ENCODE results near the gene CYTH3.

Gene CYTH3

GRCh38 chr7:6128205-6128604 is 144.2 kb downstream of the CYTH3 start:
- Histone ChIP-seq H3K4me2 (ENCODE audit: low read length) (no peak overlapping the region), H3K4me1 (no peaks in the 10 kb centered on the region), H3K36me3 (ENCODE audit: control insufficient read depth, insufficient read depth, low read length) (no peaks in the 10 kb centered on the region), H3K27ac (no peak overlapping the region), H3K79me2 (peaks cover 46% of the 10 kb centered on the region), H3K9me3 (ENCODE audit: control insufficient read depth, low read length) (no peaks in the 10 kb centered on the region), H3K4me3 (ENCODE audit: low read depth, low read length) (no peak overlapping the region), H3K9ac (no peak overlapping the region), H2AFZ (no peak overlapping the region), H3K27me3 (ENCODE audit: control insufficient read depth, insufficient read depth, low read length) (no peaks in the 10 kb centered on the region)
- TF ChIP-seq CTCF (IDR thresholded peaks at IDR 0.05), result no peak

GRCh38 chr7:6127110-6127490 is 145.3 kb downstream of the CYTH3 start:
- no peak overlapping the region for H2AFZ ChIP-seq
- TF ChIP-seq CTCF (IDR thresholded peaks at IDR 0.05), result no peak
- H3K36me3 ChIP-seq (ENCODE audit: control insufficient read depth, insufficient read depth, low read length), result no peaks in the 10 kb centered on the region
- H3K9me3 ChIP-seq (ENCODE audit: control insufficient read depth, low read length), result no peaks in the 10 kb centered on the region
- H3K4me3 ChIP-seq (ENCODE audit: low read depth, low read length), result no peak overlapping the region
- H3K4me2 ChIP-seq (ENCODE audit: low read length), result no peak overlapping the region
- no peak overlapping the region for H3K27ac ChIP-seq
- H3K4me1 ChIP-seq, result no peaks in the 10 kb centered on the region
- H3K9ac ChIP-seq, result no peak overlapping the region
- no peaks in the 10 kb centered on the region for H3K27me3 ChIP-seq (ENCODE audit: control insufficient read depth, insufficient read depth, low read length)
- H3K79me2 ChIP-seq, result peaks cover 52% of the 10 kb centered on the region

DNA sequence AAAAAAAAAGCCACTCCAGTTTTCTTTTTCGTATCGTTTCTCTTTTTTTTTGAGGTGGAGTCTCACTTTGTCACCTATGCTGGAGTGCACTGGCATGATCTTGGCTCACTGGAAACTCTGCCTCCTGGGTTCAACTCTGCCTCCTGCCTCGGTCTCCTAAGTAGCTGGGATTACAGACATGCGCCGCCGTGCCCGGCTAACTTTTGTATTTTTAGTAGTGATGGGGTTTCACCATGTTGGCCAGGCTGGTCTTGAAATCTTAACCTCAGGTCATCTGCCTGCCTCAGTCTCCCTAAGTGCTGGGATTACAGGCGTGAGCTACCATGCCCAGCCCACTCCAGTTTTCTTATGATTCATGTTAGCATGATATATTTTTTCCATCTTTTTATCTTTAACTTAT is 148.6 kb downstream of the CYTH3 start:
- H2AFZ ChIP-seq, result no peak overlapping the region
- no peak for TF ChIP-seq CTCF (IDR thresholded peaks at IDR 0.05)
- no peaks in the 10 kb centered on the region for H3K36me3 ChIP-seq (ENCODE audit: control insufficient read depth, insufficient read depth, low read length)
- no peak overlapping the region for H3K4me3 ChIP-seq (ENCODE audit: low read depth, low read length)
- no peaks in the 10 kb centered on the region for H3K27me3 ChIP-seq (ENCODE audit: control insufficient read depth, insufficient read depth, low read length)
- no peak overlapping the region for H3K27ac ChIP-seq
- peaks cover 40% of the 10 kb centered on the region for H3K79me2 ChIP-seq
- H3K9me3 ChIP-seq (ENCODE audit: control insufficient read depth, low read length), result no peaks in the 10 kb centered on the region
- no peak overlapping the region for H3K4me2 ChIP-seq (ENCODE audit: low read length)
- no peak overlapping the region for H3K9ac ChIP-seq
- no peaks in the 10 kb centered on the region for H3K4me1 ChIP-seq

- peaks cover 31% of the 10 kb centered on the region for H3K79me2 ChIP-seq
- no peaks in the 10 kb centered on the region for H3K9me3 ChIP-seq (ENCODE audit: control insufficient read depth, low read length)
- H3K27me3 ChIP-seq (ENCODE audit: control insufficient read depth, insufficient read depth, low read length), result no peaks in the 10 kb centered on the region
- no peak overlapping the region for H3K27ac ChIP-seq
- H3K36me3 ChIP-seq (ENCODE audit: control insufficient read depth, insufficient read depth, low read length), result no peaks in the 10 kb centered on the region
- H3K4me2 ChIP-seq (ENCODE audit: low read length), result no peak overlapping the region
- H2AFZ ChIP-seq, result no peak overlapping the region
- TF ChIP-seq CTCF (IDR thresholded peaks at IDR 0.05), result no peak
- H3K9ac ChIP-seq, result no peak overlapping the region
- H3K4me3 ChIP-seq (ENCODE audit: low read depth, low read length), result no peak overlapping the region
- no peaks in the 10 kb centered on the region for H3K4me1 ChIP-seq
These were observed 151.3 kb downstream of the CYTH3 start for GRCh38 chr7:6121141-6121540.

- Histone ChIP-seq H3K4me2 (ENCODE audit: low read length) (no peak overlapping the region), H2AFZ (no peak overlapping the region), H3K36me3 (ENCODE audit: control insufficient read depth, insufficient read depth, low read length) (no peaks in the 10 kb centered on the region), H3K27ac (no peak overlapping the region), H3K79me2 (peaks cover 12% of the 10 kb centered on the region), H3K9me3 (ENCODE audit: control insufficient read depth, low read length) (no peaks in the 10 kb centered on the region), H3K4me1 (no peaks in the 10 kb centered on the region), H3K4me3 (ENCODE audit: low read depth, low read length) (no peak overlapping the region), H3K9ac (no peak overlapping the region), H3K27me3 (ENCODE audit: control insufficient read depth, insufficient read depth, low read length) (no peaks in the 10 kb centered on the region)
- TF ChIP-seq CTCF (IDR thresholded peaks at IDR 0.05), result no peak
These were observed 154.9 kb downstream of the CYTH3 start for GRCh38 chr7:6117533-6117932.
